ACC112 (cell line): ENCODE results near the gene STPG1.

Experiments
- H2AFZ ChIP-seq: fragments of 200-600 bp; sonication (generic); one replicate; pipeline ENCODE4 v1.6.0; 2017; ENCODE audit warnings: antibody characterized with exemption, low read length; ENCODE audit not compliant: unreplicated experiment
- H3K27ac ChIP-seq: fragments of 200-600 bp; sonication (generic); 2 replicates; pipeline ENCODE4 v1.5.1; 2014; ENCODE audit warnings: low read depth, mild to moderate bottlenecking, antibody characterized with exemption, low read length, moderate library complexity
- H3K27me3 ChIP-seq: fragments of 200-600 bp; sonication (generic); 2 replicates; pipeline ENCODE4 v1.6.1; 2014; ENCODE audit warnings: mild to moderate bottlenecking, antibody characterized with exemption, low read length, moderate library complexity, mixed read lengths; ENCODE audit not compliant: insufficient read depth
- H3K36me3 ChIP-seq: fragments of 200-600 bp; sonication (generic); 2 replicates; pipeline ENCODE4 v1.6.1; 2016; ENCODE audit warnings: mild to moderate bottlenecking, antibody characterized with exemption, low read length, moderate library complexity, mixed read lengths; ENCODE audit not compliant: insufficient read depth
- H3K4me1 ChIP-seq: fragments of 200-600 bp; sonication (generic); one replicate; pipeline ENCODE4 v1.6.1; 2016; ENCODE audit warnings: low read length, mixed read lengths; ENCODE audit not compliant: insufficient read depth, unreplicated experiment, control insufficient read depth
- H3K4me3 ChIP-seq: fragments of 200-600 bp; sonication (generic); 2 replicates; pipeline ENCODE4 v1.5.1; 2014; ENCODE audit warnings: mild to moderate bottlenecking, low read depth, low read length
- H3K79me2 ChIP-seq: fragments of 200-600 bp; sonication (generic); one replicate; pipeline ENCODE4 v1.6.0; 2016; ENCODE audit warnings: low read length; ENCODE audit not compliant: control insufficient read depth, unreplicated experiment, insufficient read depth

The STPG1 gene

DNA sequence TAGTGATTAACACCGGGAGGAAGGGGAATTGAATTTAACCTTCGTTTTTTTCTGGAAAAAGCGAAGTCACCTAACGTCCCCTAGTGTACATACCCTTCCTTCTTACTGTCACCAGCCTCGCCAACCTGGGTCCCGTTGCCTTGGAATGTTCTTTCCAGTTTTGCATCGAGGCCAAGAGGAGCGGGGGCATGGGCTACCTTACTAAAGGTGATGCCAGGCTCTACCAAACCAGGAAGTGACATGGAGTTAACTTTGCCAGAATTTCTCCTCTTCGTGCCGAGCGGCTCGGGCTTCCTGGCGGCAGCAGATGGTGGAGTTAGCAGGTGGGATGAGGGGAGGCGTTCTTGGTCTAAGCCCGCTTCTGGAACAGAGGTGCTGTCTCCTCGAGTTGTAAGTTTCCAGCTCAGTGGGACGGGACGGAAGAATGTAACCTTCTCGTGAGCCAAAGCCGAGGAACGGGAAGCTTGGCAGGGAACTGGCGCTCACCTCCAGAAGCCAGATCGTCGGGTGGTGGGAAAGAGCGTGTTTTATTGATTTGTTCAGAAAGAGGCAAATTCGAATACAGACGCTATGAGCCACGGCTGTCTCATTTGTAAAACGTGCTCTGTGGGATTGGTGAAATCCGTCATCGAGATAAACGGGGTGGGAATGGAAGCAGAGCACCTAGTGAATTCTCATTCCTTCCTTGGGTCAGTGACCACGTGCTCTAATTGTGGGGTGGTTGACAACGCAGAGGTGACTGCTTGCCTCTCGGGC is 2.5 kb upstream of the STPG1 start:
- peak overlapping the region; percentile 80 for H2AFZ ChIP-seq
- H3K27me3 ChIP-seq: no peaks in the 10 kb centered on the region
- H3K4me3 ChIP-seq: peak overlapping the region; percentile 81
- H3K4me1 ChIP-seq: peaks cover 41% of the 10 kb centered on the region
- peaks cover 21% of the 10 kb centered on the region for H3K79me2 ChIP-seq
- peak overlapping the region; percentile 71 for H3K27ac ChIP-seq
- H3K36me3 ChIP-seq: peaks cover 3% of the 10 kb centered on the region

DNA sequence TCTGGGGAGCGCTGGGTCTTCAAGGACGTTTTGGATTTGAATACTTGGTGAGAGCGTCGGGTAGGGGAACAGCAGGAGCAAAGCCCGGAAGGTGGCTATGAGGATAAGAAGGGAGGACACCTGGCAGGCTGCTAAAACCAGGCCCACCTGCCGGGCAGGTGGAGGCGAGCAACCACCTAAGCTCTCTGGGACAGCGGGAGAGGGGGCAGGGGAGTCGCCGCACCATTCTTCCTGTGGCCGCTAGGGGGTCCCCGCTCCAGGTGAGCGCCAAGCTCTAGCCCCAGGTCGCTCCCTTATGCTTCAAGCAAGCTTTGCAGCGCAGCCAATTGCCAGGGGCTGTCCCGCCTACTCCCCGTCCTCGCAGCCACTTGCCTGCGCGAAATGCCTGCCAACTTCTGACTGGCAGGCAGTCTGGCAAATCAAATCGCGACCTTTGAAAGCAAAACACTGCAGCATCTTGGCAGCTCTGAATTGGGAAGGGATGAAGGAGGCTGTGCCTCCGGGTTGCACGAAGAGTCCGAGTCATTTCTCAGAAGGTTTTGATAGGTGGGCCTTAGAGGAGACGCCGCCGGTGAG is 1.8 kb upstream of the STPG1 start, which contains the start of gene NIPAL3:
NIPAL3 (plus strand) TSS at position 469 of the 576 bp plus-strand sequence. CDS start 3,746 bp downstream, outside the sequence.
- Histone ChIP-seq H3K79me2 (peaks cover 23% of the 10 kb centered on the region), H3K4me1 (peaks cover 48% of the 10 kb centered on the region), H2AFZ (peak within 1 kb of the TSS; percentile 80), H3K27ac (peak within 1 kb of the TSS; percentile 71), H3K27me3 (no peaks in the 10 kb centered on the region), H3K4me3 (peak within 1 kb of the TSS; percentile 81), H3K36me3 (peaks cover 3% of the 10 kb centered on the region; the same call in 1 of the 2 replicates)

GRCh38 chr1:24414775-24415333 is 1.3 kb upstream of the STPG1 start:
- Histone ChIP-seq H3K27me3 (no peaks in the 10 kb centered on the region), H3K36me3 (peaks cover 3% of the 10 kb centered on the region; the same call in 1 of the 2 replicates), H3K4me3 (0 out of 2 replicates have a peak overlapping the region, but pooled peaks have one; percentile 81), H3K27ac (no peak overlapping the region), H2AFZ (peak overlapping the region; percentile 18), H3K4me1 (peaks cover 51% of the 10 kb centered on the region), H3K79me2 (peaks cover 23% of the 10 kb centered on the region)

DNA sequence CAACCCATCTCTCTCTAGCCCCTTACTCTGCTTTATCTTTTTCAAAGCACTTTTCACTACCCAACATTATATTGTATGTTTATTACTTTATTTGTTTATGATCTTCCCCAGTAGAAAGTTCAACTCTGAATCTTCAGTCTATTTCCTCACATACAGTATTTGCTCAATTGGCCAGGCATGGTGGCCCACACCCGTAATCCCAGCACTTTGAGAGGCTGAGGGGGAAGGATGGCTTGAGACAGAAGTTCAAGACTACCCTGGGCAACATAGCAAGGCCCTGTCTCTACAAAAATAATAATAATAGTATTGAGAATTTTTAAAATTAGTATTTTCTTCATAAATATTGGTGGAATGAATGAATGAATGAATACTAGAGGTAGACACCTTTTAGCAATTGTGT is 1.2 kb downstream of the STPG1 start:
- Histone ChIP-seq H3K79me2 (peaks cover 14% of the 10 kb centered on the region), H2AFZ (peak overlapping the region; percentile 92), H3K4me1 (peaks cover 47% of the 10 kb centered on the region), H3K4me3 (peak overlapping the region; percentile 85), H3K27ac (peak overlapping the region; percentile 44; the same call in 1 of the 2 replicates), H3K27me3 (no peaks in the 10 kb centered on the region), H3K36me3 (peaks cover 8% of the 10 kb centered on the region; the same call in 1 of the 2 replicates)

- peaks cover 42% of the 10 kb centered on the region for H3K4me1 ChIP-seq
- peaks cover 14% of the 10 kb centered on the region for H3K79me2 ChIP-seq
- H3K4me3 ChIP-seq: peak overlapping the region; percentile 38
- no peak overlapping the region for H2AFZ ChIP-seq
- peak overlapping the region; percentile 44 for H3K27ac ChIP-seq
- H3K36me3 ChIP-seq: peaks cover 8% of the 10 kb centered on the region; the same call in 1 of the 2 replicates
- H3K27me3 ChIP-seq: no peaks in the 10 kb centered on the region
These were observed 1.6 kb downstream of the STPG1 start for GRCh38 chr1:24411963-24412362.

- no peak overlapping the region for H3K4me3 ChIP-seq
- H3K79me2 ChIP-seq: peaks cover 10% of the 10 kb centered on the region
- peaks cover 38% of the 10 kb centered on the region for H3K4me1 ChIP-seq
- H3K36me3 ChIP-seq: peaks cover 8% of the 10 kb centered on the region; the same call in 1 of the 2 replicates
- no peak overlapping the region for H3K27ac ChIP-seq
- no peaks in the 10 kb centered on the region for H3K27me3 ChIP-seq
- no peak overlapping the region for H2AFZ ChIP-seq
These were observed 2.8 kb downstream of the STPG1 start for GRCh38 chr1:24410750-24411149.

GRCh38 chr1:24409535-24409934 is 4.0 kb downstream of the STPG1 start:
- Histone ChIP-seq H3K27me3 (no peaks in the 10 kb centered on the region), H2AFZ (no peak overlapping the region), H3K27ac (peak overlapping the region; percentile 60)

GRCh38 chr1:24406788-24407187 is 6.8 kb downstream of the STPG1 start:
- Histone ChIP-seq H3K79me2 (peaks cover 5% of the 10 kb centered on the region), H3K4me3 (no peak overlapping the region), H3K4me1 (peaks cover 26% of the 10 kb centered on the region), H3K36me3 (peaks cover 8% of the 10 kb centered on the region; the same call in 1 of the 2 replicates), H2AFZ (no peak overlapping the region), H3K27me3 (no peaks in the 10 kb centered on the region), H3K27ac (no peak overlapping the region)

More at GRCh38 chr1:24409535-24409934, 4.0 kb downstream of the STPG1 start:
- H3K36me3 ChIP-seq: peaks cover 8% of the 10 kb centered on the region; the same call in 1 of the 2 replicates
- peaks cover 38% of the 10 kb centered on the region for H3K4me1 ChIP-seq
- peak overlapping the region; percentile 10 for H3K4me3 ChIP-seq
- peaks cover 10% of the 10 kb centered on the region for H3K79me2 ChIP-seq

- H2AFZ ChIP-seq: no peak overlapping the region
- no peaks in the 10 kb centered on the region for H3K79me2 ChIP-seq
- no peak overlapping the region for H3K27ac ChIP-seq
- no peak overlapping the region for H3K4me3 ChIP-seq
- peaks cover 8% of the 10 kb centered on the region; the same call in 1 of the 2 replicates for H3K36me3 ChIP-seq
- no peaks in the 10 kb centered on the region for H3K27me3 ChIP-seq
- H3K4me1 ChIP-seq: peaks cover 16% of the 10 kb centered on the region
These were observed 9.8 kb downstream of the STPG1 start for GRCh38 chr1:24403806-24404205.

- H3K27me3 ChIP-seq: no peaks in the 10 kb centered on the region
- no peaks in the 10 kb centered on the region for H3K36me3 ChIP-seq
- peak overlapping the region; percentile 27; the same call in 1 of the 2 replicates for H3K27ac ChIP-seq
- H3K79me2 ChIP-seq: no peaks in the 10 kb centered on the region
- H3K4me1 ChIP-seq: peaks cover 16% of the 10 kb centered on the region
- H2AFZ ChIP-seq: no peak overlapping the region
- H3K4me3 ChIP-seq: no peak overlapping the region
These were observed 13.5 kb downstream of the STPG1 start for GRCh38 chr1:24400065-24400464.
